ENCODE measurements around the gene NGEF. TPM values are rescaled to one million over a fixed set of nuclear protein-coding genes. Genes with fewer than 3 reads are reported as not detected.

NGEF gene
- total RNA-seq, 1 experiment from 2014 or later: 71.3 TPM

DNA sequence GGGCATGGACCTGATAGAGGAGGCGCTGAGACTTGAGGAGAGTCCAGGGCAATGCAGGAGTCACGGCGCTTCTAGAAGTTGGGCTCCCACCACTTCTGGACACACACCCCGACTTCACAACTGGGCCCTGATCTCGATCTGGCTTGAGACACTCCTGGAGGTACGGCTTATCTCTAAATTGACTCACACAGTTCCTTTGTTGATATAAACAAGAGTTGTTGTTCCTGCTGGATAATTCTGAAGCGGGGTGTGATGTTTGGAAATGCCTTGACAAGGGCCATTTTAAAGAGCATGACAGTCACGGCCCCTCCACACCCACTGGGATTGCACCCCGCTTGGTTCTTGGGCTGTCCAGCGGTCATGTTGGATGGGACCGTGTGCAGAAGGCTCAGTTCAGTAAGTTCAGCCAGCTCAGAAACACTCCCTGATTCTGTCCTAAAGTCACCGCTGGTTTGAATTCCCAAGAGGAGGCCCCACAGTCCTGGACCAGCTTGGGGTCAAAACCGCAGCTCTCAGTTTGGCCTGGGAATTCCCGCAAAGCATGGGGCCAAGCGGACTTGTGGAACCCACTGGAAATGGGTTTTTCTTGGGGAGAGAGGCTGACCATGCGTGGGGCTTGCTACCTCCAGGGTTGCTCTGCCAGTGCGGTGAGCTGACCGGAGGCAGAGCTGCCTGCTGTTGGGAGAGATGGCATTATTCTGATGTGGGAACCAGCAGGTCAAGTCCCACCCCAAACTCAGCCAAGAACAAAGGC lies 10.1 kb upstream of the NGEF start:
- Histone ChIP-seq H3K27ac (ENCODE audit: low read length) (no peak overlapping the region), H3K79me2 (ENCODE audit: low read length) (no peaks in the 10 kb centered on the region), H3K9me2 (replicated peaks; ENCODE audit: low read length) (no peaks in the 10 kb centered on the region), H3K36me3 (ENCODE audit: low read depth, low read length) (no peaks in the 10 kb centered on the region), H3K9me3 (ENCODE audit: low read length) (no peaks in the 10 kb centered on the region), H3K4me1 (ENCODE audit: insufficient read depth, low read length) (peaks cover 24% of the 10 kb centered on the region), H2AFZ (ENCODE audit: low read length) (no peak overlapping the region), H3K9ac (ENCODE audit: low read length) (no peak overlapping the region), H3K4me3 (ENCODE audit: low read length) (no peak overlapping the region), H4K20me1 (ENCODE audit: low read length) (no peaks in the 10 kb centered on the region), H3K27me3 (ENCODE audit: low read length) (no peaks in the 10 kb centered on the region), H3F3A (ENCODE audit: low read length, unreplicated experiment) (peaks cover 3% of the 10 kb centered on the region), H3K4me2 (ENCODE audit: low read length) (no peak overlapping the region)
- ChIA-PET CTCF (no interaction called here), POLR2A (ENCODE audit: unreplicated experiment) (no interaction called here)
- DNase-seq (no peak), ATAC-seq (no peak)
- intact Hi-C loops (cut with micrococcal nuclease): no loop called here
- TF ChIP-seq, protein P1, sequence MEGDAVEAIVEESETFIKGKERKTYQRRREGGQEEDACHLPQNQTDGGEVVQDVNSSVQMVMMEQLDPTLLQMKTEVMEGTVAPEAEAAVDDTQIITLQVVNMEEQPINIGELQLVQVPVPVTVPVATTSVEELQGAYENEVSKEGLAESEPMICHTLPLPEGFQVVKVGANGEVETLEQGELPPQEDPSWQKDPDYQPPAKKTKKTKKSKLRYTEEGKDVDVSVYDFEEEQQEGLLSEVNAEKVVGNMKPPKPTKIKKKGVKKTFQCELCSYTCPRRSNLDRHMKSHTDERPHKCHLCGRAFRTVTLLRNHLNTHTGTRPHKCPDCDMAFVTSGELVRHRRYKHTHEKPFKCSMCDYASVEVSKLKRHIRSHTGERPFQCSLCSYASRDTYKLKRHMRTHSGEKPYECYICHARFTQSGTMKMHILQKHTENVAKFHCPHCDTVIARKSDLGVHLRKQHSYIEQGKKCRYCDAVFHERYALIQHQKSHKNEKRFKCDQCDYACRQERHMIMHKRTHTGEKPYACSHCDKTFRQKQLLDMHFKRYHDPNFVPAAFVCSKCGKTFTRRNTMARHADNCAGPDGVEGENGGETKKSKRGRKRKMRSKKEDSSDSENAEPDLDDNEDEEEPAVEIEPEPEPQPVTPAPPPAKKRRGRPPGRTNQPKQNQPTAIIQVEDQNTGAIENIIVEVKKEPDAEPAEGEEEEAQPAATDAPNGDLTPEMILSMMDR (conservative IDR thresholded peaks at IDR 0.05; ENCODE audit: low read depth, low read length): no peak
- TF ChIP-seq EZH2phosphoT487 (IDR thresholded peaks at IDR 0.05; ENCODE audit: borderline replicate concordance, low read length) (no peak), EZH2 (IDR thresholded peaks at IDR 0.05; ENCODE audit: low read length, unreplicated experiment) (no peak)
- BruUV-seq (replicated peaks): no TSS peak

GRCh38 chr2:233022561-233022960 lies 9.5 kb upstream of the NGEF start:
- Histone ChIP-seq H4K20me1 (ENCODE audit: low read length) (no peaks in the 10 kb centered on the region), H3K4me1 (ENCODE audit: insufficient read depth, low read length) (peaks cover 24% of the 10 kb centered on the region), H3K27ac (ENCODE audit: low read length) (no peak overlapping the region), H2AFZ (ENCODE audit: low read length) (no peak overlapping the region), H3K9me3 (ENCODE audit: low read length) (no peaks in the 10 kb centered on the region), H3K79me2 (ENCODE audit: low read length) (no peaks in the 10 kb centered on the region), H3K4me3 (ENCODE audit: low read length) (no peak overlapping the region), H3K4me2 (ENCODE audit: low read length) (no peak overlapping the region), H3K27me3 (ENCODE audit: low read length) (no peaks in the 10 kb centered on the region), H3K9ac (ENCODE audit: low read length) (no peak overlapping the region), H3K36me3 (ENCODE audit: low read depth, low read length) (no peaks in the 10 kb centered on the region), H3F3A (ENCODE audit: low read length, unreplicated experiment) (peaks cover 3% of the 10 kb centered on the region), H3K9me2 (replicated peaks; ENCODE audit: low read length) (no peaks in the 10 kb centered on the region)
- POLR2A ChIA-PET (ENCODE audit: unreplicated experiment): no interaction called here
- no peak for TF ChIP-seq EZH2phosphoT487 (IDR thresholded peaks at IDR 0.05; ENCODE audit: borderline replicate concordance, low read length)
- TF ChIP-seq EZH2 (IDR thresholded peaks at IDR 0.05; ENCODE audit: low read length, unreplicated experiment): no peak
- DNase-seq (peak; percentile 37), ATAC-seq (no peak)
- BruUV-seq (replicated peaks): no TSS peak
- intact Hi-C loops (cut with micrococcal nuclease): no loop called here
- CTCF ChIA-PET: no interaction called here

- Histone ChIP-seq H3K4me2 (ENCODE audit: low read length) (no peak overlapping the region), H3K79me2 (ENCODE audit: low read length) (no peaks in the 10 kb centered on the region), H3K9ac (ENCODE audit: low read length) (no peak overlapping the region), H4K20me1 (ENCODE audit: low read length) (no peaks in the 10 kb centered on the region), H2AFZ (ENCODE audit: low read length) (no peak overlapping the region), H3K36me3 (ENCODE audit: low read depth, low read length) (no peaks in the 10 kb centered on the region), H3K4me1 (ENCODE audit: insufficient read depth, low read length) (peaks cover 19% of the 10 kb centered on the region), H3K27ac (ENCODE audit: low read length) (no peak overlapping the region), H3K4me3 (ENCODE audit: low read length) (no peak overlapping the region), H3K9me2 (replicated peaks; ENCODE audit: low read length) (no peaks in the 10 kb centered on the region), H3K27me3 (ENCODE audit: low read length) (no peaks in the 10 kb centered on the region), H3F3A (ENCODE audit: low read length, unreplicated experiment) (peaks cover 3% of the 10 kb centered on the region), H3K9me3 (ENCODE audit: low read length) (no peaks in the 10 kb centered on the region)
- BruUV-seq (replicated peaks): no TSS peak
- TF ChIP-seq EZH2 (IDR thresholded peaks at IDR 0.05; ENCODE audit: low read length, unreplicated experiment) (no peak), EZH2phosphoT487 (IDR thresholded peaks at IDR 0.05; ENCODE audit: borderline replicate concordance, low read length) (no peak)
- TF ChIP-seq, protein P1 (conservative IDR thresholded peaks at IDR 0.05; ENCODE audit: low read depth, low read length): no peak
- CTCF ChIA-PET: no interaction called here
- POLR2A ChIA-PET (ENCODE audit: unreplicated experiment): no interaction called here
- DNase-seq: peak; percentile 34
- ATAC-seq: peak; percentile 36; the same call in 1 of the 2 replicates
- intact Hi-C loops (cut with micrococcal nuclease): no loop called here
These were observed 8.7 kb upstream of the NGEF start for GRCh38 chr2:233021771-233022170.
